HG03571 (cell line): ENCODE measurements around the gene KCNG4.
"Not testable (repeated sequence)": the region's sequence is repeated elsewhere in the genome, so short reads cannot be mapped to it uniquely, and the experiment has no call there.

Source experiments
- ATAC-seq: cut with Tn5 transposase; IDR thresholded peaks from one replicate; pipeline ENCODE4 v1.9.1; 2021; ENCODE audit not compliant: unreplicated experiment

Gene KCNG4

GRCh38 chr16:84212154-84212553 is 27.7 kb downstream of the KCNG4 start:
- ATAC-seq = no peak

GRCh38 chr16:84209989-84210388 is 29.8 kb downstream of the KCNG4 start:
- no peak for ATAC-seq

GRCh38 chr16:84207879-84208278 is 31.9 kb downstream of the KCNG4 start:
- ATAC-seq = no peak

GRCh38 chr16:84207251-84207650 is 32.6 kb downstream of the KCNG4 start:
- ATAC-seq = no peak

GRCh38 chr16:84205976-84206691 is 33.7 kb downstream of the KCNG4 start:
- no peak for ATAC-seq

GRCh38 chr16:84205123-84205522 is 34.7 kb downstream of the KCNG4 start:
- not testable (repeated sequence) for ATAC-seq

- ATAC-seq = not testable (repeated sequence)
These were observed 35.3 kb downstream of the KCNG4 start for GRCh38 chr16:84204551-84204950.

GRCh38 chr16:84199861-84200260 is 40.0 kb downstream of the KCNG4 start:
- ATAC-seq = no peak

GRCh38 chr16:84199097-84199496 is 40.7 kb downstream of the KCNG4 start:
- no peak for ATAC-seq

GRCh38 chr16:84198401-84198800 is 41.4 kb downstream of the KCNG4 start:
- ATAC-seq = no peak

- ATAC-seq = no peak
These were observed 42.2 kb downstream of the KCNG4 start for GRCh38 chr16:84197466-84198128.

- ATAC-seq = no peak
These were observed 43.0 kb downstream of the KCNG4 start for GRCh38 chr16:84196727-84197394.

GRCh38 chr16:84196101-84196500 is 43.7 kb downstream of the KCNG4 start:
- no peak for ATAC-seq

GRCh38 chr16:84195201-84196093 is 44.4 kb downstream of the KCNG4 start:
- ATAC-seq = no peak

GRCh38 chr16:84194470-84195200 is 45.2 kb downstream of the KCNG4 start:
- ATAC-seq = no peak

- ATAC-seq = no peak
These were observed 45.8 kb downstream of the KCNG4 start for GRCh38 chr16:84194018-84194417.

GRCh38 chr16:84193480-84193879 is 46.3 kb downstream of the KCNG4 start:
- no peak for ATAC-seq

GRCh38 chr16:84191466-84191865 is 48.3 kb downstream of the KCNG4 start:
- no peak for ATAC-seq

GRCh38 chr16:84190731-84191388 is 49.0 kb downstream of the KCNG4 start, which contains the start of gene ADAD2:
Gene ADAD2 (plus strand): TSS chr16:84191157. CDS start chr16:84191231, 74 bp downstream.
- ATAC-seq = no peak
